K562 (cell line): Measurements from ENCODE around the gene ACSL6. TPM values are rescaled to one million over a fixed set of nuclear protein-coding genes. Genes with fewer than 3 reads are reported as not detected.

ENCODE experiments used
- EGR1 ChIP-seq: fragments of 450-650 bp; conservative IDR thresholded peaks from 2 replicates; pipeline ENCODE4 v1.6.1; 2017; ENCODE audit warnings: mild to moderate bottlenecking
- MAZ ChIP-seq, 2 experiments: fragments of 450-650 bp in 1 of 2; sonication (generic) in 1 of 2; formaldehyde crosslinking; IDR thresholded peaks in 1 of 2; conservative IDR thresholded peaks in 1 of 2; 2 replicates each; pipeline versions ENCODE4 v1.4.0 to v1.5.0; 2020; ENCODE audit warnings: mild to moderate bottlenecking in 1 of 2, missing genetic modification reagents in 1 of 2
- NCOA1 ChIP-seq: fragments of 450-650 bp; IDR thresholded peaks from 2 replicates; pipeline ENCODE4 v1.6.1; 2016; ENCODE audit warnings: low read depth
- NKRF ChIP-seq: fragments of 450-650 bp; IDR thresholded peaks from 2 replicates; pipeline ENCODE4 v1.6.1; 2016; ENCODE audit warnings: borderline replicate concordance
- ZBTB5 ChIP-seq: fragments of 450-650 bp; IDR thresholded peaks from 2 replicates; pipeline ENCODE4 v1.6.1; 2017; ENCODE audit warnings: antibody characterized with exemption
- ZNF354B ChIP-seq: fragments of 250-450 bp; sonication (Bioruptor Pico); IDR thresholded peaks from 2 replicates; pipeline ENCODE4 v1.4.0; 2020
- ZNF445 ChIP-seq: fragments of 250-450 bp; sonication (Bioruptor Pico); IDR thresholded peaks from 2 replicates; pipeline ENCODE4 v1.4.0; 2020; ENCODE audit warnings: low read depth, mild to moderate bottlenecking, moderate library complexity
- polyA plus RNA-seq, 8 experiments: library from polyadenylated mRNA; depleted of rRNA in 4 of 8; stranded (reverse) in 5 of 8; unstranded in 3 of 8; fragments of >200 nt; fragmentation: Nextera tagmentation in 2 of 8; fragmentation: Illumina TruSeq in 1 of 8; extraction: Ambion mirVana in 2 of 8; extraction: Trizol in 1 of 8; gene quantifications; 2 replicates each; pipeline versions ENCODE4 v1.2.1 to v1.2.3, GENCODE V29; 2011 to 2014; ENCODE audit warnings: inconsistent platforms in 1 of 8, missing spikeins in 1 of 8
- total RNA-seq, 7 experiments: library from RNA; depleted of rRNA in 6 of 7; stranded (reverse); fragments of >200 nt in 6 of 7; fragmentation: Illumina TruSeq in 2 of 7; extraction: Trizol in 2 of 7; gene quantifications; 2 replicates each; pipeline versions ENCODE4 v1.2.1 to v1.2.3, GENCODE V29; 2011 to 2021; ENCODE audit warnings: low replicate concordance in 1 of 7
- TF ChIP-seq, protein P1 (sequence below): sonication (generic); formaldehyde crosslinking; IDR thresholded peaks from 2 replicates; pipeline ENCODE4 v1.8.1; 2023; ENCODE audit warnings: missing genetic modification reagents, mild to moderate bottlenecking, borderline replicate concordance
- TF ChIP-seq, protein P2 (sequence below): IDR thresholded peaks from 2 replicates; pipeline ENCODE4 v1.6.1; 2011; ENCODE audit warnings: borderline replicate concordance, low read depth, mild to moderate bottlenecking, moderate library complexity, low read length; ENCODE audit not compliant: insufficient read depth, poor library complexity, severe bottlenecking
- TF ChIP-seq, protein P3 (sequence below): fragments of 450-650 bp; IDR thresholded peaks from 2 replicates; pipeline ENCODE4 v1.6.1; 2016

Gene ACSL6
- total and polyA plus RNA-seq, 9 of the 15 experiments (the other 6 are each of a cell fraction or from before 2014, with no cell fraction given): 0.50 to 1.5 (median 0.69) TPM

- TF ChIP-seq ZBTB5 (no peak), ZNF354B (CRISPR knock-in tag) (no peak), NKRF (no peak), NCOA1 (no peak), MAZ (CRISPR knock-in tag; conservative IDR thresholded peaks at IDR 0.05 in 1 of 2, IDR thresholded peaks at IDR 0.05 in 1 of 2) (peak in 1 of 2 experiments; percentile 59; a peak in 1 of 4 replicates), EGR1 (0 out of 2 replicates have a peak, but pooled peaks have one; percentile 3), ZNF445 (CRISPR knock-in tag) (no peak)
- TF ChIP-seq, protein P1, sequence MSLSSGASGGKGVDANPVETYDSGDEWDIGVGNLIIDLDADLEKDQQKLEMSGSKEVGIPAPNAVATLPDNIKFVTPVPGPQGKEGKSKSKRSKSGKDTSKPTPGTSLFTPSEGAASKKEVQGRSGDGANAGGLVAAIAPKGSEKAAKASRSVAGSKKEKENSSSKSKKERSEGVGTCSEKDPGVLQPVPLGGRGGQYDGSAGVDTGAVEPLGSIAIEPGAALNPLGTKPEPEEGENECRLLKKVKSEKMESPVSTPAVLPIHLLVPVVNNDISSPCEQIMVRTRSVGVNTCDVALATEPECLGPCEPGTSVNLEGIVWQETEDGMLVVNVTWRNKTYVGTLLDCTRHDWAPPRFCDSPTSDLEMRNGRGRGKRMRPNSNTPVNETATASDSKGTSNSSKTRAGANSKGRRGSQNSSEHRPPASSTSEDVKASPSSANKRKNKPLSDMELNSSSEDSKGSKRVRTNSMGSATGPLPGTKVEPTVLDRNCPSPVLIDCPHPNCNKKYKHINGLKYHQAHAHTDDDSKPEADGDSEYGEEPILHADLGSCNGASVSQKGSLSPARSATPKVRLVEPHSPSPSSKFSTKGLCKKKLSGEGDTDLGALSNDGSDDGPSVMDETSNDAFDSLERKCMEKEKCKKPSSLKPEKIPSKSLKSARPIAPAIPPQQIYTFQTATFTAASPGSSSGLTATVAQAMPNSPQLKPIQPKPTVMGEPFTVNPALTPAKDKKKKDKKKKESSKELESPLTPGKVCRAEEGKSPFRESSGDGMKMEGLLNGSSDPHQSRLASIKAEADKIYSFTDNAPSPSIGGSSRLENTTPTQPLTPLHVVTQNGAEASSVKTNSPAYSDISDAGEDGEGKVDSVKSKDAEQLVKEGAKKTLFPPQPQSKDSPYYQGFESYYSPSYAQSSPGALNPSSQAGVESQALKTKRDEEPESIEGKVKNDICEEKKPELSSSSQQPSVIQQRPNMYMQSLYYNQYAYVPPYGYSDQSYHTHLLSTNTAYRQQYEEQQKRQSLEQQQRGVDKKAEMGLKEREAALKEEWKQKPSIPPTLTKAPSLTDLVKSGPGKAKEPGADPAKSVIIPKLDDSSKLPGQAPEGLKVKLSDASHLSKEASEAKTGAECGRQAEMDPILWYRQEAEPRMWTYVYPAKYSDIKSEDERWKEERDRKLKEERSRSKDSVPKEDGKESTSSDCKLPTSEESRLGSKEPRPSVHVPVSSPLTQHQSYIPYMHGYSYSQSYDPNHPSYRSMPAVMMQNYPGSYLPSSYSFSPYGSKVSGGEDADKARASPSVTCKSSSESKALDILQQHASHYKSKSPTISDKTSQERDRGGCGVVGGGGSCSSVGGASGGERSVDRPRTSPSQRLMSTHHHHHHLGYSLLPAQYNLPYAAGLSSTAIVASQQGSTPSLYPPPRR (CRISPR knock-in tag): no peak
- TF ChIP-seq, protein P2, sequence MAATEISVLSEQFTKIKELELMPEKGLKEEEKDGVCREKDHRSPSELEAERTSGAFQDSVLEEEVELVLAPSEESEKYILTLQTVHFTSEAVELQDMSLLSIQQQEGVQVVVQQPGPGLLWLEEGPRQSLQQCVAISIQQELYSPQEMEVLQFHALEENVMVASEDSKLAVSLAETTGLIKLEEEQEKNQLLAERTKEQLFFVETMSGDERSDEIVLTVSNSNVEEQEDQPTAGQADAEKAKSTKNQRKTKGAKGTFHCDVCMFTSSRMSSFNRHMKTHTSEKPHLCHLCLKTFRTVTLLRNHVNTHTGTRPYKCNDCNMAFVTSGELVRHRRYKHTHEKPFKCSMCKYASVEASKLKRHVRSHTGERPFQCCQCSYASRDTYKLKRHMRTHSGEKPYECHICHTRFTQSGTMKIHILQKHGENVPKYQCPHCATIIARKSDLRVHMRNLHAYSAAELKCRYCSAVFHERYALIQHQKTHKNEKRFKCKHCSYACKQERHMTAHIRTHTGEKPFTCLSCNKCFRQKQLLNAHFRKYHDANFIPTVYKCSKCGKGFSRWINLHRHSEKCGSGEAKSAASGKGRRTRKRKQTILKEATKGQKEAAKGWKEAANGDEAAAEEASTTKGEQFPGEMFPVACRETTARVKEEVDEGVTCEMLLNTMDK: no peak
- TF ChIP-seq, protein P3, sequence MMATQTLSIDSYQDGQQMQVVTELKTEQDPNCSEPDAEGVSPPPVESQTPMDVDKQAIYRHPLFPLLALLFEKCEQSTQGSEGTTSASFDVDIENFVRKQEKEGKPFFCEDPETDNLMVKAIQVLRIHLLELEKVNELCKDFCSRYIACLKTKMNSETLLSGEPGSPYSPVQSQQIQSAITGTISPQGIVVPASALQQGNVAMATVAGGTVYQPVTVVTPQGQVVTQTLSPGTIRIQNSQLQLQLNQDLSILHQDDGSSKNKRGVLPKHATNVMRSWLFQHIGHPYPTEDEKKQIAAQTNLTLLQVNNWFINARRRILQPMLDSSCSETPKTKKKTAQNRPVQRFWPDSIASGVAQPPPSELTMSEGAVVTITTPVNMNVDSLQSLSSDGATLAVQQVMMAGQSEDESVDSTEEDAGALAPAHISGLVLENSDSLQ: no peak
These were observed 9.3 kb upstream of the ACSL6 start (continued) for GRCh38 chr5:132020568-132021339.
